Measurements from ENCODE around the gene KSR2. TPM values are rescaled to one million over a fixed set of nuclear protein-coding genes. Genes with fewer than 3 reads are reported as not detected.

The KSR2 gene
- total RNA-seq, 2 experiments from 2014 or later: 0.03 to 0.15 TPM

- no TSS peak for BruUV-seq (replicated peaks)
- CTCF ChIA-PET (ENCODE audit: unreplicated experiment): no interaction called here
- intact Hi-C loops (cut with micrococcal nuclease; ENCODE audit: unreplicated experiment): no loop called here
- Histone ChIP-seq H3K4me3 (ENCODE audit: low read depth, low read length, poor library complexity, severe bottlenecking) (no peak overlapping the region), H3K4me1 (ENCODE audit: insufficient read depth, low read length, poor library complexity, severe bottlenecking) (no peaks in the 10 kb centered on the region), H3K4me2 (ENCODE audit: low read length) (no peak overlapping the region), H2AFZ (ENCODE audit: low read length) (no peak overlapping the region), H3K79me2 (ENCODE audit: insufficient read depth, low read depth, low read length) (no peaks in the 10 kb centered on the region), H3K27ac (ENCODE audit: low read depth, low read length, poor library complexity, severe bottlenecking) (no peak overlapping the region), H3K36me3 (ENCODE audit: insufficient read depth, low read length) (no peaks in the 10 kb centered on the region), H3K9me2 (ENCODE audit: insufficient read depth, low read length) (no peaks in the 10 kb centered on the region), H4K20me1 (ENCODE audit: insufficient read depth, low read length) (no peaks in the 10 kb centered on the region), H3K9me3 (ENCODE audit: low read length) (no peaks in the 10 kb centered on the region)
- DNase-seq (ENCODE audit: low spot score): no peak
- no peak for TF ChIP-seq EZH2phosphoT487 (IDR thresholded peaks at IDR 0.05; ENCODE audit: borderline replicate concordance, low read depth, low read length)
- TF ChIP-seq CTCF (conservative IDR thresholded peaks at IDR 0.05; ENCODE audit: low read length): no peak
- POLR2A ChIA-PET: no interaction called here
Observed at GRCh38 chr12:117679776-117680175, 289.0 kb downstream of the KSR2 start.

- H3K4me2 ChIP-seq (ENCODE audit: low read length): no peak overlapping the region
- no peaks in the 10 kb centered on the region for H3K9me2 ChIP-seq (ENCODE audit: insufficient read depth, low read length)
- H3K36me3 ChIP-seq (ENCODE audit: insufficient read depth, low read length): no peaks in the 10 kb centered on the region
- H2AFZ ChIP-seq (ENCODE audit: low read length): no peak overlapping the region
- H3K9me3 ChIP-seq (ENCODE audit: low read length): no peaks in the 10 kb centered on the region
- ChIA-PET CTCF (ENCODE audit: unreplicated experiment) (no interaction called here), POLR2A (no interaction called here)
- H3K4me3 ChIP-seq (ENCODE audit: low read depth, low read length, poor library complexity, severe bottlenecking): no peak overlapping the region
- H3K4me1 ChIP-seq (ENCODE audit: insufficient read depth, low read length, poor library complexity, severe bottlenecking): no peaks in the 10 kb centered on the region
- intact Hi-C loops (cut with micrococcal nuclease; ENCODE audit: unreplicated experiment): no loop called here
- no peak for DNase-seq (ENCODE audit: low spot score)
- H3K79me2 ChIP-seq (ENCODE audit: insufficient read depth, low read depth, low read length): no peaks in the 10 kb centered on the region
- no TSS peak for BruUV-seq (replicated peaks)
- no peak for TF ChIP-seq EZH2phosphoT487 (IDR thresholded peaks at IDR 0.05; ENCODE audit: borderline replicate concordance, low read depth, low read length)
- TF ChIP-seq CTCF (conservative IDR thresholded peaks at IDR 0.05; ENCODE audit: low read length): no peak
- no peaks in the 10 kb centered on the region for H4K20me1 ChIP-seq (ENCODE audit: insufficient read depth, low read length)
- H3K27ac ChIP-seq (ENCODE audit: low read depth, low read length, poor library complexity, severe bottlenecking): no peak overlapping the region
Observed at GRCh38 chr12:117674763-117675162, 294.0 kb downstream of the KSR2 start.

GRCh38 chr12:117674313-117674712, 294.5 kb downstream of the KSR2 start:
- no TSS peak for BruUV-seq (replicated peaks)

More at GRCh38 chr12:117674313-117674712, 294.5 kb downstream of the KSR2 start:
- Histone ChIP-seq H3K27ac (ENCODE audit: low read depth, low read length, poor library complexity, severe bottlenecking) (no peak overlapping the region), H3K9me3 (ENCODE audit: low read length) (no peaks in the 10 kb centered on the region), H2AFZ (ENCODE audit: low read length) (no peak overlapping the region), H3K79me2 (ENCODE audit: insufficient read depth, low read depth, low read length) (no peaks in the 10 kb centered on the region), H3K4me2 (ENCODE audit: low read length) (no peak overlapping the region), H3K4me1 (ENCODE audit: insufficient read depth, low read length, poor library complexity, severe bottlenecking) (no peaks in the 10 kb centered on the region), H3K36me3 (ENCODE audit: insufficient read depth, low read length) (no peaks in the 10 kb centered on the region), H3K4me3 (ENCODE audit: low read depth, low read length, poor library complexity, severe bottlenecking) (no peak overlapping the region), H3K9me2 (ENCODE audit: insufficient read depth, low read length) (no peaks in the 10 kb centered on the region), H4K20me1 (ENCODE audit: insufficient read depth, low read length) (no peaks in the 10 kb centered on the region)
- ChIA-PET CTCF (ENCODE audit: unreplicated experiment) (no interaction called here), POLR2A (no interaction called here)
- no peak for DNase-seq (ENCODE audit: low spot score)
- intact Hi-C loops (cut with micrococcal nuclease; ENCODE audit: unreplicated experiment): no loop called here
- TF ChIP-seq EZH2phosphoT487 (IDR thresholded peaks at IDR 0.05; ENCODE audit: borderline replicate concordance, low read depth, low read length): no peak
- no peak for TF ChIP-seq CTCF (conservative IDR thresholded peaks at IDR 0.05; ENCODE audit: low read length)

Data from OCI-LY7 (cell line).